GM19397 (cell line): ENCODE results near the gene SLC26A11.

Experiments used
- ATAC-seq: cut with Tn5 transposase; IDR thresholded peaks from one replicate; pipeline ENCODE4 v1.9.1; 2021; ENCODE audit warnings: mild to moderate bottlenecking, moderate library complexity; ENCODE audit not compliant: unreplicated experiment

The SLC26A11 gene

GRCh38 chr17:80220054-80220735, at the start of gene SLC26A11, which contains the start of gene SGSH:
SLC26A11 (plus strand) TSS chr17:80220427; CDS start chr17:80221561, 1,134 bp downstream.
SGSH (minus strand) TSS chr17:80220333; CDS start chr17:80220313, 20 bp downstream.
- ATAC-seq, result no peak

- ATAC-seq, result no peak
Observed at GRCh38 chr17:80171681-80172080, 48.5 kb upstream of the SLC26A11 start.

GRCh38 chr17:80173126-80173525, 47.1 kb upstream of the SLC26A11 start:
- ATAC-seq, result no peak

GRCh38 chr17:80173916-80174315, 46.3 kb upstream of the SLC26A11 start:
- no peak for ATAC-seq

GRCh38 chr17:80176757-80177156, 43.5 kb upstream of the SLC26A11 start:
- ATAC-seq, result no peak

- ATAC-seq, result no peak
Observed at GRCh38 chr17:80177986-80178595, 42.1 kb upstream of the SLC26A11 start.

GRCh38 chr17:80180192-80180591, 40.0 kb upstream of the SLC26A11 start:
- no peak for ATAC-seq

GRCh38 chr17:80181431-80181830, 38.8 kb upstream of the SLC26A11 start:
- ATAC-seq, result no peak

- no peak for ATAC-seq
Observed at GRCh38 chr17:80182118-80182844, 37.9 kb upstream of the SLC26A11 start.

- ATAC-seq, result no peak
Observed at GRCh38 chr17:80182845-80183223, 37.4 kb upstream of the SLC26A11 start.

GRCh38 chr17:80183581-80184422, 36.4 kb upstream of the SLC26A11 start:
- no peak for ATAC-seq

- ATAC-seq, result no peak
Observed at GRCh38 chr17:80184423-80184714, 35.9 kb upstream of the SLC26A11 start.

- ATAC-seq, result no peak
Observed at GRCh38 chr17:80185968-80186367, 34.3 kb upstream of the SLC26A11 start.

- no peak for ATAC-seq
Observed at GRCh38 chr17:80187090-80187489, 33.1 kb upstream of the SLC26A11 start.

GRCh38 chr17:80187515-80187941, 32.7 kb upstream of the SLC26A11 start:
- no peak for ATAC-seq

- ATAC-seq, result no peak
Observed at GRCh38 chr17:80189611-80190010, 30.6 kb upstream of the SLC26A11 start.

- ATAC-seq, result no peak
Observed at GRCh38 chr17:80190716-80191115, 29.5 kb upstream of the SLC26A11 start.

GRCh38 chr17:80191192-80191591, 29.0 kb upstream of the SLC26A11 start:
- ATAC-seq, result no peak

GRCh38 chr17:80191865-80192661, 28.2 kb upstream of the SLC26A11 start:
- ATAC-seq, result no peak

GRCh38 chr17:80195141-80195540, 25.1 kb upstream of the SLC26A11 start:
- ATAC-seq, result no peak
